GM18858 (cell line): ENCODE measurements around the gene NAPB.

Source experiments
- ATAC-seq: cut with Tn5 transposase; IDR thresholded peaks from one replicate; pipeline ENCODE4 v1.9.1; 2021; ENCODE audit not compliant: unreplicated experiment

The NAPB gene

DNA sequence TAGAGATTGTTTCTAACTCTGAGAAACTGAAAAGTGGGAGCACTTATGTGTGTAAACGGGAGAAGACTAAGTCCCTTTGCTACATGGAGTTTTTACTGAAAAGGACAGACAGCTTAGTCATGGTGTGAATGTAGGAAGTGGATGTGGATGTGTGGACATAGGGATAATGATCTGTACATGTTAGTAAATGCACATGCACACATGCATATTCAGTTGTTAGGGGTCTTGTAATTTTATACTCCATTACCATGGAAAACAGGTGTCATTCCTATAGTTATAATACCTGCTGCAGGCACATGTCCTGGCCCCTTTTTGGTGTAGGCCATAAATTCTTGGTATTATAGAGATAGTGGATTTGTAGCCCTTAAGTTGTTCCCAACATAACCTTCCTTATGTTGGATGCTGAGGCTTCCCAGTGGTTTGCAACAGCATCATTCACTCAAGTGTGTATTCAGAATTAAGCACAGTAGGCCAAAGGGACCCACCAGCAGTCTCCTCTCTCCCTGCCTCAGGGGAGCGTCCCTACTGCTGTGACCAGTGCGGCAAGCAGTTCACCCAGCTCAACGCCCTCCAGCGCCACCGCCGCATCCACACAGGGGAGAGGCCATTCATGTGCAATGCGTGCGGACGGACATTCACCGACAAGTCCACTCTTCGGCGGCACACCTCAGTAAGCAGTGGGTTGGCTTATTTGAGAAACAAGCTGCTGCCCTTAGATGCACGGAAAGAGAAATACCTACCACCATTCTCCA lies 52.0 kb downstream of the NAPB start:
- ATAC-seq: no peak

DNA sequence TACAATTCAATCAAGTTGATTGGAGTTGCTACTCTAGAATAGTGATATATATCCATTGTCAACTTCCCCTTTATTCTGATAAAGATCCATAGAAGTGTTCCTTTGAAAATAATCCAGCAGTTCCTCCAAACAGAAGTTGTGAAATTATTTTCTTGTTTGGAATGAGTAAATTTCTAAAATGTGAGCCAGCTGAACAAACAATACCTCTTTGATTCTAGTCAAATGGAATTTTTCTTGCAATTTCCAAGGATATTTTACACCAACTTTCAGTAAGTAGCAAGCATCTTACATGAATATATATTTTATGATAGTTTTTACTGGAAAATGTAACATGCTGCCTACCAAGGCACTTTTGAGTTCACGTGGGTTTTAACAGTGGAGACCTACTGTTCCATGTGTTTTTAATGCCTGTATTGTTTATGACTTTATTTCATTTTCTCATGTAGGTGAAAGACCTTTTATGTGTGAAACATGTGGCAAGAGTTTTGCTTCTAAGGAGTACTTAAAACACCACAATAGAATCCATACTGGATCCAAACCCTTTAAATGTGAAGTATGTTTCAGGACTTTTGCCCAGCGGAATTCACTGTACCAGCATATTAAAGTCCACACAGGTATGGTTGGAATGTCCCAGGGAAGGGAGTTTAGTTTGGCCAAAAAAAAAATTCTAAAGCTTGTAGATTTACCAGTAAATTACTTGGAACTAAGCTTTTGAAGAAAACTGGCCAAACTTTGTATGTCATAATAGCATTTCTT lies 52.8 kb downstream of the NAPB start:
- no peak for ATAC-seq

DNA sequence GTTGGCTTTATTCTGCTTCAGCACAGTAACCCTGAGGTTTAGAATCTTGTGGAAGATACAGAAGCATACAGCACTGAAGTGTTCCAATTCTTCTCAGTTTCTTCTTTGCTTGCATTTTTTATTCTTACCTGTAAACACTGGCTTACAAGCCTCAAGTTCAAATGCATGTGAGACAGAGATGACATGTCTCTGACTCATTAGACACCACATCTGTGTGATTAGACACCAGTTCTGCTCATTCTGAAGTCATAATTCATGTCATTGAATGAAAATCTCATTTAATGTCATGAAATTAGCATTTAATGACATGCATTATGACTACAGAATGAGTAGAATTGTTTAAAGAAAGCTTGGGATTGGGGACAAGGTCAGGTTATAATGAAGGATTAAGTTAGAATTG lies 53.5 kb downstream of the NAPB start:
- no peak for ATAC-seq

DNA sequence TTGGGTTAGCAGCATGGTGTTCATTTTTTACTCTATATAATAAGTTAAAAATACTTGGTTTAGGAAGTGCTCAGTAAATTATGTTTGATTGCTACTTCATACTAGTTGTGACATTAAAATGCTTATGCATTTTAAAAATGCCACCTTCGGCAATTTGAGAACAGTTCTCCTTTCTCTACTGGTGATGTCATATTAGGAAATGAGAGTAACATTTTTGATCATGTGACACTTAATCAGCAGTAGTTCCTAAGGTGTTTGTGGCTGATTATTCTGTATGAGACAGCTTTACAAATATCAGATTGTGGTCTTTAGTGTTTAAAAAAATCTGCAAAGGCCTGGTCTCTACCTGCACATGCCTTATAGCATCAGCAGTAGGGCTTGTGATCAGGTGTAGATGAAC lies 54.9 kb downstream of the NAPB start:
- peak; percentile 20 for ATAC-seq

DNA sequence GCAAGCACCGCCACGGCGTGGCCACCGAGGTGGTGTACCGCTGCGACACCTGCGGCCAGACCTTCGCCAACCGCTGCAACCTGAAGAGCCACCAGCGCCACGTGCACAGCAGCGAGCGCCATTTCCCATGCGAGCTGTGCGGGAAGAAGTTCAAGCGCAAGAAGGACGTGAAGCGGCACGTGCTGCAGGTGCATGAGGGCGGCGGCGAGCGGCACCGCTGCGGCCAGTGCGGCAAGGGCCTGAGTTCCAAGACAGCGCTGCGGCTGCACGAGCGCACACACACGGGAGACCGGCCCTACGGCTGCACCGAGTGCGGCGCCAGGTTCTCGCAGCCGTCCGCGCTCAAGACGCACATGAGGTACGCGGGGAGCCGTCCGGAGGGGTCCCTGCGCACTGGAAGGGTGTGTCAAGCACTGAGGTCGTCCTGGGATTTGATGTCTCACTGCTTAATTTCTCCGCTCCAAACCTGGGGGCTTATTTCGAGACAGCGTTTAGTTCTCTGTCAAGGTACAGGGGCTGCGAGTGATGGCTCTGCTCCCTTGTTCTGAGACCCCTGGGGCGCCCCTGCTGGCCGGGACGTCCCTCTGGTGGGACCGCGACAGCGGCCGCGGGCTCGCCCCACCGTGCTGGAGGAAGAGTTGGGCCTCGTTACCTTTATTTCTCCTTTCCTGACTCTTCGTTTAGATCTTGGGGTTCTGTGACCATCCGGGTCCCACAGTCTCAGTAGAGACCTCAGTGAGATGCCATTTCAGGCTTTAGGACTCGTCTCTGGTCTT lies 55.7 kb downstream of the NAPB start:
- no peak for ATAC-seq

DNA sequence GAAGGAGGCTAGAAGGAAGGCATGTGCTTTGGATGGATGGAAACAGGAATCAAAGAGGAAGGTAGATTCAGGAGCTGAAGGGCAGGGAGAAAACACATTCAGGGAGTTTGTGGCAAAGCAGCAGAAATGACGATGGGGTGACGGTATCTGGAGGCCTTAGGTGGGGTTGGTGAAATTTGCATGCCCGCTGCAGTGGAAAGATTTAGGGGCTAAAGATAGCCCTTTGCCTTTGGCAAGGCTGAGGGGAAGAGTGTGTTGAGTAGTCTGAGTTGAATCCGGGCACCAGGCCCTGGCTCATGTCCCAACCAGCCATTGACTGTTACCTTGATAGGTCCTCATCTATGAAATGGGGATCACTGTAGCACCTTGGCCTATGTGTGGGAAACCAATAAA lies 58.0 kb downstream of the NAPB start:
- ATAC-seq: no peak

DNA sequence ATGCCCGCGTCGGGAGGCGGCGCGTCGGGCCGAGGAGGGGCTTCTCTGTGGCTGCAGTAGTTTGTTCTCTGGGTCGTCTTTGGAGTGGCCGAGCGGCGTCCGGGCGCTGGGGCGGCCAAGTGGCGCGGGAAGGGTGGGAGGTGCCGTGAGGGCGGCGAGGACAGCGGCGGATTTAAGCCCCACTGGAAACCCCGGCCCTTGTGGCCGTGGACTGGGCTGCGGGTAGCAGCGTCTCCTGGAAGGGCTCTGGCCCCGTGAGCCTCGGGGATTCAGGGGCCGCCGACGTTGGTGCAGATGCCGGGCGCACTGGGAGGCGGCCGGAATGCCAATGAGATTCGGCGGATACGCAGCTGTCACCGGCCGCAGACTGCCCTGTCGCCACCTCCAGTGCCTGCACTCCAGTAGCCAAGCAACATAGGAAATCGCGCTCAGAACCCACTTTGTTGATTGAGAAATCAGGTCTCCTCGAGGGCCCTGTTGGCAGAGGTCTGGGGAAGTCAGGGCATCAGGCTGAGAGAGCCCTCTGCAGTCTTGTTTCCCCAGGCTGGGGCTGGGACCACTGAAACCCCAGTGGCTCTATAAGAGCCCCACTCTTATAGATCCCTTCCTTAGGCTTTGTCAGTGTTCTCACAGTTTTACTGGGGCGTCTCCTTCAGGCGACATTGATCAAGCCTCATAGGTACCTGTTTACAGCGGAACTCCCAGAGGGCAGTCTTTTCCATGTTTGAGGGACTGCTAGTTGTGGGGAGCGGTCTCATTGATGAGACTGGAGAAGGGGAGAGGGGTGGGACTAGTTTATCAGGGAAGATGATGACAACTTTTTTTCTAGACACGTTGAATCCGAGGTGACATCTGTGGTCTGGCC lies 58.7 kb downstream of the NAPB start:
- peak; percentile 7 for ATAC-seq

DNA sequence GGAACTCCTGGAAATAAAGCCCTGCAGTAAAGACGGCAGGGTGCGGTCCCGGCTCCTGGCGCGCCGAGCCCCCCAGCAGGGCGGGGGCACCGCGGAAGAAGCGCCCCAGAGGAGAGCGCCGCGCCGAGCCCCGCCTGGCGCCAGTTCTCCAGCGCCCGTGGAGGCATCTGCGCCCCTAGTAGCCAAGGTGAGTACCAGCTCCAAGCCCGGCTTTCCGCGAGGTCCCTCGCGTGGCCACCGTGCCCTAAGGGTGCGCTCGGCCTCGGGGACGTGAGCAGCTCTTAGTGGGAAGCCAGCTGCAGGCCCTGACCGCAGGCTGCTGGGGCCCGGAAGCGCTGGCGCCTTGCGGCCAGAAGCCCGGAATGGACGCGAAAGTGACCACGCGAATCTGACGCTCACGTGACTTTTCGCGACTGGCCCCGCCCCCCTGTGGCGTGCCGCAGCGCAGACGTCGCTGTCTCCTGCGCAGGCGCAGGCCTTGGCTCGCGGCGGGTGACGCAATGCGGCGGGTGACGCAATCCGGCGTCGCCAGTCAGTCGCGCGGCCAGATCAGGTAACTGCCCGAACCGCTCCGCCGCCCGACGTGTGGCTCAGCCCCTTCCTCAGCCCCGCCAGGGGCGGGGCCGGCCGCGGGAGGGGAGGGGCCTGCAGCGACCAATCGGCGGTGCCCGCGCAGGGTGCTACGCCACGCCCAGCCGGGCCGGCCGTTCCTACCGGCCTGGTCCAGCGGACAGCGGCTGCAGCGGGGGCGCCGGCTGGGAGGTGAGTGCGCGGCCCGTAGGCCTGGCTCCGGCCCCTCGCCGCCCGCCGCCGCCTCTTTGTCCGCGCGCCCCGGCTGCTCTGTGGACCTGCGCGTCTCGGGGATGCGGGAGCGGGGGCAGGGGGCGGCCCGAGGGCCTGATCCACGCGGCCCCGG lies 59.6 kb downstream of the NAPB start, which contains the start of gene GZF1:
TSS of gene GZF1 (plus strand) at position 707 of the 916 bp plus-strand sequence. CDS start 2,202 bp downstream, outside the sequence.
- ATAC-seq: peak; percentile 44

DNA sequence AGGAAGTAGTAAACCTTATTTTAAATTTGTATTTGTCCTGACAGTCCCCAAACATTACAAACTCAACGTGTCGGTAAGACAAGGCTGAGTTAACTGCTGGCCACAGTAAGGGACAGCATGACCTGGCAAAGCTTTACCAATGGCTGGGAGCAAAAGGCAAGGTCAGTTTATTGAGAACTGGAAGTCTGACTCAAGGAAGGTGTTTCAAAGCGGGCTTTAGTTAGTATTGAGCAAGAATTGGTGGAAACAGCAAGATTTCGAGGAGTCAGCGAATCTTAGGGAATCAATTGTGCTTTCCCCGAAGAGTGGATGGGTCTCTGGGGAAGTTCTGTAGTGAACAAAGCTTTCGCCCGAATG lies 60.2 kb downstream of the NAPB start:
- no peak for ATAC-seq

DNA sequence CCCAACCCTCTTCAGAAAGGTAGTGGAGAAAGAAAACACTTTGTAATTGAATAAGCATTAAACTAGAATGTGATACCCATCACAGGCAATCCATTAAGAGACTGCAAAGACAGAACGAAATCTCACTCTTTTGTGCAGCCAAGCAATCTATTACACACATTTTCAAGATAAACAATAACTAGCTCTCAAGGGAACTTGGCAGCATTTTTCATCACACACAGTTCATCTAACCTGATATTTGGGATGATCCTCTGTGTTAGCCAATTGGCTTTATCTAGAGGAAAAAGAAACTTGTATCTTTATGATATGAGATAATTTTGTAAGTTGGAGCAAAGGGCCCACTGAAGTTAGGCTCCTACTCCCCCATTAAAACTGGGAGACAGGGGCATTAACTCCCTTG lies 60.8 kb downstream of the NAPB start:
- ATAC-seq: no peak

DNA sequence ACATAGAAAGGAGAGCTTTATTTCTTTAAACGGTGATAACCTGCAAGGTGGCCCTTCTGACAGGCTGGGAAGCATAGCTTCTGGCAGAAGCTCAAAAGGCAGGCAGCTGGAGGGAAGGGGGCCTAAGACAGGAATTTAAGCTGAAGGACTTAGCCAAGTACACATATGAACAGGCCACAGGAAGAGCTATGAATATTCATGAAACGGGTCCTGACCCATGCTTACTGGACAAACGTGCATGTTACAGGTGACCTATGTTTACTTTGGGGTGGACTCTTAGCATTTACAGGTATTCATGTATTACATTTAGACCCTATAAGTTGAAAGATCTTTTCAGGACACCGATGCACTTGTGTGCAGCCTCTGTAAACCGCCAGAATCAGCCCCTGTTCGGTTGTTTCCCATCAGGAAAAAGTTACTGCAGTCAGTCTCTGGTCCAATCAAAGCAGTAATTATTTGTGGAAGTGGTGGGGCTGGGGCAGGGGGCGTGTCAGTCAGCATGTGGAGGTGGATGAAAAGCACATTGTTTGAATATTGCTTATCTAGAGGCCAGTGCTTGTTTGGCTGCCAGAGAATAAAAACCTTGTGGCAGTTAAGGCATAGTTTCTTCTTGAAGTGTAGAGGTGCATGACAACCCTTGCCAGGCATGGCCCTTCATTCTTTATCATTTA lies 62.2 kb downstream of the NAPB start:
- ATAC-seq: no peak

DNA sequence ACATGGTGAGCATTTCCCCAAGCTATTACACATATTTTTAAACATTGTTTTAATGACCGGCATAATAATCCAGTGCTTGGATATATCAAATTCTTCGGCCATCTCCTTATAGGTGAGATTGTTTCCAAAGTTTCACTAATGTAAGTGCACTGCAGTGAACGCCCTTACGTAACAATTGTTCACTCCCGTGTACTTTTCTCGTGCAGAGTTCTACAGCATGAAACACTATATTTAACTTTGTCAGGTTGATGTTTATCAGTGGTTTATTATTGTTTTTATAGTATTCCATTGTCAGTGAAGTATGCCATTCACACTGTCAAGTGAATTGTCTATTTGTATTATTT lies 62.8 kb downstream of the NAPB start:
- no peak for ATAC-seq

DNA sequence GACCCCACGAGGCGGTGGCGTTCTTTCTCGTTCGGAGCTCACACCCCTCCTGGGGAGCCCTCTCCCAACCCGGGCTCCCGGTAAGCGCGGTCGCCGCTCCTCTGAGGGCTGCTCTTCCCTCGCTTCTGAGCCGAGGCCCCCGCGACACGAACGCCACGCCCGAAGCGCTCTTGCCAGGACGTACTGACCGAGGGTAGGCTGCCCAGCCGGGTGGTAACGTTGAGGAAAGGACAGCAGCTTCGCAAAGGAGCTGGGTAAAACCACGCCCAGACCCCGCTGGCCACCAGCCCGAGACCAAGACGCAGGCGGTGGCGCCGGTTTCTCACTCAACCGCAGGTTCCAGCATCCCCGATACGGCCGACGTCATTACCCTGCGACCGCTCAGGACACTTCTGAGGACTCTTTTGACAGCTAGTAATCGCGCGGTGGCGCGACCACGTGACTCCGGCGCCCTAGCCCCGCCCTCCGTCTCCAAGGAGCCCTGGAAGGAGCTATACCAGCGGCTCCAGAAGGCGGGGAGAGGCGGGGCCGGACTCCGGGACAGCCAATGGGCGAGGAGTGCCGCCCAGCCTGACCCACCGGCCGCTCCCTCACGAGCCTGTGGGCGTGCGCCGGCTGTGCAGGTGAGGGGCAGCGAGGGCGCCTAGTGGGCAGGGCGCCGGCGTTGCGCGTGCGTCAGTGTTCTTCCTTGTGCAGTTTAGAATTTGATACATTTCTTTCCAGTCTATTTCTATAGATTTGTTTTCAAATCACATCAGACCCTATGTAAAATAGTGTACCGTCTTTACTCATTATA lies 63.3 kb downstream of the NAPB start:
- peak; percentile 69 for ATAC-seq

DNA sequence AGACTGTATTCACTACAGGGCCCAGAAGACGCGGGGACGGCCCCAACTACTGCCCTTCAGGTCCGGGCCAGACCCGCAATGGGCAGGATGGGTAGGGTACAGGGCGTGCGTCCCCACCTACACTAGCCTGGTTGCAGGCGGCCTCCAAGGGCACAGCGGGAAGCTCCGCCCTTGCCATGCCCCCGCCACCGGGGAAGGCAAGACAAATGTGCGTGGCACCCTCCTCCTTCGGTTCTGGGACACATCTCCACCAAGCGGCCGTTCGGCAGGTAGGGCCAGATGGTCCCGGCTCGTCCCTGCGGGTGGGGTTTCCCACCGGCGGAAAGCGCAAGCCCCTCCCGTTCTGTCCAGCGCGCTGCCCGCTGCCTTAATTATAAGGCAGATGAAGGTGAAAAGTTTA lies 65.1 kb downstream of the NAPB start:
- ATAC-seq: no peak

DNA sequence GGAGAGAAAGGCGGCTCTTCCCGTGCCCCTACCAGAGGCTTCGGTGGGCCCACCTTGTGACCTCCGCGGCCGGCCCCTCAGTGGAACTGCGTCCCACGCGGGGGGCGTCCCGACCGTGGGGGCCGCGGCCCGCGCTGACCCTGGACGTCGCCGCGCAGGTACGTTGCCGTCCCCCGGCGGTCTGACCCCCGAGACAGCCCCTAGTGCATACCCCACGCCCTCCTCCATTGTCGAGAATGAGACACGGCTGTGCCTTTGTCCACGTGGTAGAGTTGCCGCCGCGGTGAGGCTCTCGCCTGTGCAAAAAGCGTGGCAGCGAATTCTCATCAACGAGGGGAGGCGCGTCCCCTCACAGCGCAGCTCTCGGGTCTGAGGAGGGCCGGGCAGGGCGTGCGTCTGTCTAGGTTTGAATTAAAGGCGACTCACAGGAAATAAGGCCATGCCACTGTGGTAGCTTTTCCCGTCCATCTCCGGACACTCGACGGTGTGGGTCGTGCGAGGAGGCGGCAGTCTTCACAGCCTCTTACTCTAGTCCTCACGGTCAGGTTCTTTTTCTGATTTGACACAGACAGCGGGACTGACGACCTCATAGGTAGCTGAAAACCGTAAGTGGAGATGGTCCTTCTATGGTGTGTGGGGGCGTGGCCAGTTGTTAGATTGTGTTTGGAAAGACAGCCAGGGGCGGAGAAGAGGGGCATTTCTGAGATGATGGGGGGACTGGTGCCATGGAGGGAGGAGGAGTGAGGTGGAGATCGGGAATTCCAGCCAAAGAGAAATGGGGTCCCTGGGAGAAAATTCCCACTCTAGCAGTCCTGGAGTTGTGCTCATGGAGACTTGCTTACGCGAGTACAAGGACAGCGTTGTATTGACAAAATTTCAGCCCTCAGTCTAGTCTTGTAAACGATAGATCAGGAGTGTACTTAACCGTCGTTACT lies 70.1 kb downstream of the NAPB start:
- peak; percentile 10 for ATAC-seq

DNA sequence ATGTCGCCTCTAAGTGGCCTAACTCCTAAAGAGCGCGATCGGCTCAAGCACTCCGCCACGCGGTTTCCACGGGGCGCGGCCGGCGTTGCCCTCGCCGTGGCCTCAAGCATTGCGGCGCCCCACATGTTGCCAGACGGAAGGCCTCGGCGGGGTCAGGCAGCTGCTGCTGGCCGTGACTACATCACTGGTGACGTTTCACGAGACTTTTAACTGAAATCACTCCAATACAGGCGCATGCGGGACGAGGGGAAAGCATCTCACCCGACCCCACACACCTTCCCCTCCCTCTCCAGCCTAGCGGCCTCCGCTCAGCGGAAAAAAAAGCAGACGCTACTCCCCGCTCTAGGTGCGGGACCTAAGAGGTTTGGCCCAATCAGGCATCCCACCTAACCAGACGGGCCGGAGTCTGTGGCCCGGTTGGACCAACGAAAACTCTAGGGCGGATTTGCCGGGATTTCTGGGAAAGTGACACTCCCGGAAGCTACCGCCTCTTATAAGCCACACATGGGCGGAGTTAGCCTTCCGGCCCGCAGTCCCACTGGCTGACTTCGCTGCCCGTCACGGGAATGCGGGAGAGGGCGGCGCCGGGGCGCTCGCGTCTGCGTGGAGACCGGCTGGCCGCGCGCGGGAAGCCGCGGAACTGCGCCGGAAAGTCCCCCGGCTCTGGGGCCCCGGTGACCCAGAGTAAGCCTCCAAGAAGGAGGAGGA lies 70.9 kb downstream of the NAPB start, which contains the start of gene NXT1:
TSS of gene NXT1 (plus strand) at position 596 of the 708 bp plus-strand sequence. CDS start 3,251 bp downstream, outside the sequence.
- peak; percentile 78 for ATAC-seq
